Astrocyte of the spinal cord (primary cell): ENCODE results near the gene PHF11.

Experiments
- DNase-seq: peaks from one replicate; pipeline ENCODE4 v3.0.0; 2011; ENCODE audit warnings: low read depth, low spot score
- H3K4me3 ChIP-seq: 2 replicates; pipeline ENCODE4 v1.5.1; 2011; ENCODE audit warnings: low read depth, mild to moderate bottlenecking, low read length, moderate library complexity
- CTCF ChIP-seq: IDR thresholded peaks from 2 replicates; pipeline ENCODE4 v1.5.1; 2012; ENCODE audit warnings: low read depth, mild to moderate bottlenecking, low read length, inconsistent platforms
- in situ Hi-C: cut with HindIII; loops from 2 replicates; pipeline ENCODE4 v1.10.0; 2017; ENCODE audit warnings: low sequenced_read_pairs

PHF11 gene

GRCh38 chr13:49495783-49496762 lies at the start of gene PHF11:
TSS of gene PHF11 (plus strand) at chr13:49495953. CDS start at chr13:49496002, 49 bp downstream.
- in situ Hi-C loops, result no loop called here
- peak within 1 kb of the TSS; percentile 58 for H3K4me3 ChIP-seq
- peak; percentile 70 for DNase-seq
- no peak for TF ChIP-seq CTCF

DNA sequence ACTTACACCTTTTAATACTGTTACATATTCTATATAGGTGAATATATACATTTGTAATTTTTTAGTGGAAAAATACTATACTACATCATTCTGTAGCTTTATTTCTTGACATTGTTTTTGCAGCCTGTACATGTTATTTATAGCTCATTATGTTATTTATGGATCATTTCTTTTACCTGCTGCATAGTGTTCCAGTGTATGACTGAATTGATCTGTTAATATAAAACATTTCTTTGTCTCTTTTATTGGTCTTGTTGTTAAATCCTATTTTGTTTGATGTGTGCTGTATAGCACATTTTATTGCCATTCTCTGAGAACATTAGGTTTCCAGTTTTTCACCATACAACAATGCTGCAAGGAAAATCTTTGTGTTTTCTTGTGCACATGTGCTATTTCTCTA lies 49.3 kb upstream of the PHF11 start:
- no peak for DNase-seq
- in situ Hi-C loops, result no loop called here
- no peak for TF ChIP-seq CTCF
- no peak overlapping the region for H3K4me3 ChIP-seq

DNA sequence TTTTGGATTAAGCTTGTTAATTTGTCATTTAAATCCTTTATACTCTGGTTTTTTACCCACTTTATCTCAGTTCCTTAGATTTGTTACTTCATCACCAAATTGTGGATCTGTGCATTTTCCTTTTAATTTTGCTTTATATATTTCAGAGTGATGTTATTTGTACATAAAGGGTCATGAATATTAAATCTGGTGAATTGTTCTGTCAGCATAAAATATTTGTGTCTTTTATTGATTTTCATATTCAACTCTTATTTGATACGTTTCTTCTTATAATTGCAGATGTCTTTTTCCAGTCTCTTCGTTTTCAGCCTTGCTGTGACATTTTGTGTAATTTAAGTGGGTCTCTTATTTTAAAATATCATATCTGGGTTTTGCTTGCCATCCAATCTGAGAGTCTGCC lies 47.0 kb upstream of the PHF11 start:
- TF ChIP-seq CTCF, result no peak
- H3K4me3 ChIP-seq, result no peak overlapping the region
- DNase-seq, result no peak
- in situ Hi-C loops, result no loop called here

- no peak for TF ChIP-seq CTCF
- H3K4me3 ChIP-seq, result no peak overlapping the region
- DNase-seq, result no peak
- in situ Hi-C loops, result no loop called here
These were observed 45.5 kb upstream of the PHF11 start for GRCh38 chr13:49450105-49450819.

DNA sequence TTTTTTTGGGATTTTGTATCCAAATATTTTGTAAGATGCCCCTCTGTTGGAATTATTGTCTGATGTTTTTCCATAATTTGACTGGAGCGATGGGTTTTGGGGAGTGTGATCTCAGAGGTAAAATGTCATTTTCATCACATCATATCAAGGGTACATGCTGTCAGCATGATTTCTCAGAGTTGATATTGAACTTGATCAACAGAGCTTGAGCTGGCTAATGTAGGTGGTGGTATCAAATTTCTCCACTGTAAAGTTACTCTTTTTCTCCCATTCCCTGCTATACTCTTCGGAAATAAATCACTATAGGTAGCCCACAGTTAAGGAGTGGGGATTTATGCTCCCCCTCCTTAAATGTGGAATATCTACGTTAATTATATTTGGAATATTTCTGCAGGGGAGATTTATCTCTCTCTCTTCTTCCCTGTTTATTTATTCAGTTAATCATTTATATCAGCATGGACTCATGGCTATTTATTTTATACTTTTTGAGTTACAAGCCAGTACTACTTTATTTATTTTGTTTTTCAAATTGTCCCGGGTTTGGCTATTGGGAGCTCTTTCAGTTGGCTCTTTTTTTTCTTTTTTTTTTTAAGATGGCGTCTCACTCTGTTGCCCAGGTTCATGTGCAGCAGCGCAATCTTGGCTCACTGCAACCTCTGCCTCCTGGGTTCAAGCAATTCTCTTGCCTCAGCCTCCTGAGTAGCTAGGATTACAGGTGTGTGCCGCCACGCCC lies 42.9 kb upstream of the PHF11 start:
- in situ Hi-C loops, result no loop called here
- no peak overlapping the region for H3K4me3 ChIP-seq
- DNase-seq, result no peak
- no peak for TF ChIP-seq CTCF

DNA sequence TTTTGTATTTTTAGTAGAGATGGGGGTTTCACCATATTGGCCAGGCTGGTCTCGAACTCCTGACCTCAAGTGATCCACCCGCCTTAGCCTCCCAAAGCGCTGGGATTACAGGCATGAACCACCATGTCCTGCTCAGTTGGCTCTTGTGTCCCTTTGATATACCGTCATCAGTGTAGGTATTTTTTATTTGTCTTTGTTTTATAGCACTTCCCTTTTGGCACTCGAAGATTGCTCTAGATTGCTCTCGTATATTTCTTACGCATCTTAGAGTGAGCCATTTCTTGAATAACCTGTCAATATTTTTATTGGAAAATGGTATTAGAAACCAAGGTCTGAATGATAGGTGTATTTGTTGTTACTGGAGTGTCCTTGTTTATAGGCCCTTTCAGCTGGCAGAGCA lies 42.3 kb upstream of the PHF11 start:
- TF ChIP-seq CTCF, result no peak
- H3K4me3 ChIP-seq, result no peak overlapping the region
- no peak for DNase-seq
- in situ Hi-C loops, result no loop called here
